Cardiac septum (tissue), 1 donor: ENCODE data around the gene NRCAM. TPM values are rescaled to one million over a fixed set of nuclear protein-coding genes. Genes with fewer than 3 reads are reported as not detected.

Experiments used
- total RNA-seq: library from RNA; stranded (reverse); fragmentation: NEBNext Ultra II Directional; extraction: Animal tissue kit (Norgen Biotek cat#: 25700); gene quantifications from one replicate; pipeline ENCODE4 v1.2.1, GENCODE V29; 2021
- donor health status: DM: no; HTN: no; CAD: no.

NRCAM gene
- total RNA-seq, 1 donor from 2014 or later, result 0.57 TPM

Other genes starting within 250 kb of the NRCAM start
- gene PNPLA8, start 69.7 kb upstream of the NRCAM start, total RNA-seq, result 31.9 TPM
- gene THAP5, start 113.3 kb upstream of the NRCAM start, total RNA-seq, result 25.4 TPM
- gene DNAJB9, start 113.4 kb upstream of the NRCAM start, total RNA-seq, result 38.0 TPM